ENCODE results near the gene OR56A4.

DNA sequence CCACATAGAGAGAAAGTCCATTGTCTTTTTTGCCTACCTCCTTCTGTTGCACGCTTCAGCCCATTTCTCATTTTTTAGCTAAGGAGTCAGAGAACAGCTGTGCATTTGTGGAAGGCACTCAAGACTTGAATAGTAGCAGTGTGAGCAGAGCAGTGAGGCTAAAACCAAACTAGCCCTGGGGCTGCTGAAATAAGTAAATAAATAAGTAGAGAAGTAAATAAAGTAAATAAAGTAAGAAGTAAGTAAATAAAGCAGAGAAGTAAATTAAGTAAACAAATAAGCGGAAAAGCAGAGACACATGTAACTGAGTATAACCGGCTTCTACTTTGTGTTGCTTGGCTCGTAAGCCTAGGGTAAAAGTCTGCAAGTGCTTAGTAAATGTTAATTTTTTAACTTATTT, 17.5 kb downstream of the OR56A4 start:
- TF ChIP-seq, protein P1, sequence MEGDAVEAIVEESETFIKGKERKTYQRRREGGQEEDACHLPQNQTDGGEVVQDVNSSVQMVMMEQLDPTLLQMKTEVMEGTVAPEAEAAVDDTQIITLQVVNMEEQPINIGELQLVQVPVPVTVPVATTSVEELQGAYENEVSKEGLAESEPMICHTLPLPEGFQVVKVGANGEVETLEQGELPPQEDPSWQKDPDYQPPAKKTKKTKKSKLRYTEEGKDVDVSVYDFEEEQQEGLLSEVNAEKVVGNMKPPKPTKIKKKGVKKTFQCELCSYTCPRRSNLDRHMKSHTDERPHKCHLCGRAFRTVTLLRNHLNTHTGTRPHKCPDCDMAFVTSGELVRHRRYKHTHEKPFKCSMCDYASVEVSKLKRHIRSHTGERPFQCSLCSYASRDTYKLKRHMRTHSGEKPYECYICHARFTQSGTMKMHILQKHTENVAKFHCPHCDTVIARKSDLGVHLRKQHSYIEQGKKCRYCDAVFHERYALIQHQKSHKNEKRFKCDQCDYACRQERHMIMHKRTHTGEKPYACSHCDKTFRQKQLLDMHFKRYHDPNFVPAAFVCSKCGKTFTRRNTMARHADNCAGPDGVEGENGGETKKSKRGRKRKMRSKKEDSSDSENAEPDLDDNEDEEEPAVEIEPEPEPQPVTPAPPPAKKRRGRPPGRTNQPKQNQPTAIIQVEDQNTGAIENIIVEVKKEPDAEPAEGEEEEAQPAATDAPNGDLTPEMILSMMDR (IDR thresholded peaks at IDR 0.05) = no peak
- no peak for TF ChIP-seq POLR2A (IDR thresholded peaks at IDR 0.05)

All from uterus (tissue), 2 donors.